Central memory CD4-positive, alpha-beta T cell (primary cell): ENCODE results near the gene DHX35.
A peak's percentile ranks its signal among the peaks of the same experiment; 100 is the strongest.
"Not testable (repeated sequence)": the region's sequence is repeated elsewhere in the genome, so short reads cannot be mapped to it uniquely, and the experiment has no call there.

Source experiments
- DNase-seq: peaks from one replicate; pipeline ENCODE4 v3.0.0; 2022

The DHX35 gene

DNA sequence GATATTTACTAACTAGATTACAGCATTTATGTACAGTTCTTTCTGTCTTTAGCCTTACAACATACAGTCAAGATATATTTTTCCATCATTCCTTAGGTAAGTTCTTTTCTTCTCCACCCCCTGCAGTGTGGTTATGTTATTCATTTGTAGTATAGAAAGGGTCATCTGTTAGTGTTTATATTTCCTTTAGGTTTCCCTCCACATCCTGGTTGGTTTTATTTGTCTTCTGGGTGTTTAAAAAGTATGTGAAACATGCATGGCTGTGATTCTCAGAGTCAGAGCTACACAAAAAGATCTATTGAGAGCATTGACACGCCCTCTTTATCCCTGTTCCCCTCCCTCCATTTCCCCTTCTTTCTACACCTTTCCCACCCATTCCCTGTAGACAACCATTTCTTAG lies 20.1 kb downstream of the DHX35 start:
- no peak for DNase-seq

DNA sequence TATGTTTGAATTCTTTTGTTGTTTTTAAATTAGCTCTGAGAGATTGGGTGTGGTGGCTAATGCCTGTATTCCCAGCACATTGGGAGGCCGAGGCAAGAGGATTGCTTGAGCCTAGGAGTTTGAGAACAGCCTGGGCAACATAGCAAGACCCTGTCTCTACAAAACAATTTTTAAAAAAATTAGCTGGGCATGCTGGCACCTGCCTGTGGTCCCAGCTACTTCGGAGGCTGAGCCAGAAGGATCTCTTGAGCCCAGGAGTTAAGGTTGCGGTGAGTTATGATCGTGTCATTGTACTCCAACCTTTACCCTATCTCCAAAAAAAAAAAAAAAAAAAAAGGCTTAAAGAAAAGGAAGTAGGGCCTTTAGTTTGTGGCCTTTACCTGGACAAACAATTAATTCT lies 22.9 kb downstream of the DHX35 start:
- DNase-seq = no peak

DNA sequence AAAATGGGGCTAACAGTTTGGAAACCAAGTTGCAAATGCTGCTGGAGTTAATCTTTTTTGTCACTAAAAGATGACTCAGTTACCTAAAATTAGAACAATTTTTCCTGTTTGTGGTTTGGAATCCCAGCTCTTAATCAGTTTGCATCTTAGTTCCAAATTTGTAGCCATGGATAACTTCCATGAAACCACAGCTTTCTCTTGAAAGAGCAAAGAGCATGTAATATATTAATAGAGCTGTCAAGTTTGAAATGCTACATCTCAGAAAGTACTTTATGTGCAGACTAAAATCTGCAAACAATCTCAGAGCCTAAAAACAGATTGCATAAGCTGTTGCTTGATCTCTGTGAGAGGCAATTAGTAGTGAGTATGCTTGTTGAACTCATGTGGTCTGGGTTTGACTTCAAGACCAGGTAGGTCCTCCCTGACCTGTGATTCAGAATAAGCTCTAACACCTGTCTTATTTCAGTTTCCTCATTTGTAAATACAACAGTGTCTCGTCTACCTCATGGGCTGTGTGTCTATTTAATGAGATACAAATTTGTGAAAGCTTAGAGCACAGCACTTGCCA lies 23.5 kb downstream of the DHX35 start:
- no peak for DNase-seq

DNA sequence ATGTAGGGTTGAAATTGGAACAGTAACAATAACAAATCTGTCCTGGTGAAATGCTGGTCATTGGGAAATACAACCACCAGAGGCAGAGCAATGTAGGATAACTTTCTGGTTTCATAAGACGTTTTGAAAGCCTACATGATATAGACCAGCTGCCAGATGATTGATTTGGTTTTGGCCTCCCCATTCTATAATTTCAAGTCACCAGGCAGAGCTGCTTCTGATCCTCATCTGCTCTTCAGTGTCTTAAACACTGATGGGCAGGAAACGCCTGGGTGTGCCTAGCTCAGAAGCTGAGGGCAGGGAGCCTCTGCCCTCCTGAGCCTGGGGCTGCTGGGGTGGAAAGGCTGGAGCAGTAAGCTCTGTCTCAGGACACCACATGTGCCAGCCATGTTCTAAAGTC lies 24.5 kb downstream of the DHX35 start:
- no peak for DNase-seq

DNA sequence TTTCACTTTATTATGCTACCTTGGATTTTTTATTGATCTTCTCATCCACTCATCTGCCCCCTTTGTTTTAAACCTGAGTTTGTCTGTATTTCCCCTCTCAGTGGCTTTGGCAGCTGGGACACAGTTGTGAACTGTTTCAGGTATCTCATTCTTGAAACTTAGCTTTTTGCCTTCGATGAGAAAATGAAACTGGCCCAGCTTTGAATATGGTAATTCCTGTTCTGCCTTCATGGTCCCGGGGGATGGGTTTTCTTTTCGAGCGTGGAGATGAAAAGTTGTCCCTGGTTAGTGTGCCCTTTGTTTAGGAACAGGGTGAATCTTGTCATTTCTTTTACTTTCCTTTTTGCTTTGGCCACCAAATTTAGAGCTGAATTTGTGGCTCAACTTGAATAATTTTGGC lies 25.6 kb downstream of the DHX35 start:
- DNase-seq = no peak

DNA sequence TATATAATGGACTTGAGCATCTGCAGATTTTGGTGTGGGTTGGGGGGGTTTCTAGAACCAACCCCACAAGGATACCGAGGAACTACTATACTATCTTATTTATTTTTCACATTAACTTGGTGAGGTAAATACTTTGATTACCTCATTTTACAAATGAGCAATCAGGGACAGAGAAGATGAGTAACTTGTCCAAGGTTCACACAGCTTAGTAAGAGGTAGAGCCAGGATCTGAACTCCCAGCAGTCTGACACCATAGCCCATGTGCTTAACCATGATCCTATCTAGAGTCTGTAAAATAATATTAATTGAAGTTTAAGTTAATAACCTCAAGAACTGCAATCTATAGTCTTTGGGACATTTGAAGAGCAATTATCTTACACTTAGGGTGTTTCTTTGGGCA lies 28.6 kb downstream of the DHX35 start:
- DNase-seq = no peak

DNA sequence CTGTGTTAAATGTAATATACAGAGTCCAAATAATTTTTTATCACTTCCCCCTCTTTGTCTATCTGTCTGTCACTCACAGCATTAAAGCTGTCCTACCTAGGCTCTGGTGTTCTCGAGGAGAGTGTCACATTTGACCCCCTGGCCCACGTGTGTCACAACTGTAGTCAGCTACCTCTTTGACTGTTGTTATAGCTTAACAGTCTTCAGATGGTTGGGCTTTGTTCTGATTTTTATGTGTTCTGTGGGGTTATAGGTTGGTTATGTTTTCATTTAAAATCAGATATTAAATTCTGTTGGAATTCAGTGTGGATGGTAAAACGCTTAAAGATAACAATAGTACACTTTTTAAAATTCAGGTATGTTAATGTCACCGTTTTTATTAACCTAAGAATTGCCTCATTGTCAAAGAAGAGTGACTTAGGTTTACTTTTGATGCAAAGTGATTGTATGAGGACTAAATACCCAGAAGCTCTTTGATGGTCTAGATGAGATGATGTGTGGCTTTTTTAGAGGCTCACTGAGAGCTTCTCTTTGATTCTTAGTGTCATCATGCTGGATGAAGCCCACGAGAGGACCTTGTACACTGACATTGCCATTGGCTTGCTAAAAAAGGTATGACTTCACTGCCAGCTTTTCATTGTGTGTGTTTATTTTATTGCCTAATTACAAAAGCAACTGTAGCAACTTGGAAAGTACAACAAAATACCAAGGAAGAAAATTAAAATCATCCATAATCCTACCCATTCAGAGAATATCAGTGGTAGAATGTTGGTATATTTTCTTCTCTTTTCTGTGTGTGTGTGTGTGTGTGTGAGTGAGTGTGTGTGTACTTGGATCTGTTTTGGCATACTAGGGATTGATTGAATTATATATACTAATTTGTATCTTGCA lies 29.9 kb downstream of the DHX35 start:
- no peak for DNase-seq

DNA sequence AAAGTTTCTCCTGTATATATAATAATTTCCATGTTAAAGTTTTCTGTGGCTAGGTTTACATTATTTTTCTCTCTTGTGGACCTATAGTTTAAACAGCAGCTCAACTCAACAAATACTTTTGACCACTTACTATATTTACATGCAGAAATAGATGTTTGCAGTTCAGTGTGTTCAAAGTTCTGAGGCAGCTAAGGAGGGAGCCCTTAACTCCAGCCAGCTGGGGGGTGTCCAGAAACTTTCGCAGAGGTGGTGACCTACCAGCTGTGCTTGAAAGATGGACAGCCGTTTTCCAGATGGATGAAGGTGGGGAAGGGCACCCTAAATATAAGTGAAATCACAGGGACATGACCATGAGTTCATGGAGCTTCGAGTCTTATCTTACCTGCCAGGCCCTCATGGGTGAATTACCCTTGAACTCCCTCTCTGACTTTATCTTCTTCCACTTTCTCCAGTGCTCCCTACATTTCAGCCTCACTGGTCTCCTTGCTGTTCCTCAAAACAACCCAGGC lies 33.4 kb downstream of the DHX35 start:
- no peak for DNase-seq

DNA sequence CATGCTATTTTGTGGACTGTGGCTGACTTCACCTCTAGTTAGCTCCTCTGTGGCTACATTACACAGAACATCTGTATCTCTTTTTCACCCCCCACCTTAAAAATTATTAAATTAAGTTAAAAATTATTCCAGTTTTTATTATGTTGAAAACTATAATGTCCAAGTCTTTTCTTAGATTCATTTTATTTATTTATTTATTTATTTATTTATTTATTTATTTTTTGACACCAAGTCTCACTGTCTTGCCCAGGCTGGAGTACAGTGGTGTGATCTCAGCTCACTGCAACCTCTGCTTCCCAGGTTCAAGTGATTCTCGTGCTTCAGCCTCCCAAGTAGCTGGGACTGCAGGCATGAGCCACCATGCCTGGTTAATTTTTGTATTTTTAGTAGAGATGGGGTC lies 34.7 kb downstream of the DHX35 start:
- DNase-seq = not testable (repeated sequence)

DNA sequence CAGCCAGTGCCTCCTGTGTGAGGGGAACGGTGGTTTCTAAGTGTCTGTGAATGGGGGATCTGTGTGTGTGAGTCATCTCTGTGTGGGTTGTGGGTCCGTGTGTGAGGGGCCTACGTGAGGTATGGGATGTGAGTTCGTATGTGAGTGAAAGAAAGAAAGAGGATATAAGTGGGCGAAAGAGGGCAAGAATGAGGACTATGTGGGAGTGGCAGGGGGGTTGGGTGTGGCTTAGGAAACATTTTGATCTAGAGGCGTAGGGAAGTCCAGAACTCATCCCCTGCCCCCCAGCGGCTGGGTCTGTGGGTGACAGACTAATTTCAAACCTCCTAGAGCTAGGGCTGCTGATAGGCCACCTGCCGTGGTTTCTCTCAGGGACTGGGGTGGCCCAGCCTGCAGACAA lies 35.5 kb downstream of the DHX35 start:
- no peak for DNase-seq

DNA sequence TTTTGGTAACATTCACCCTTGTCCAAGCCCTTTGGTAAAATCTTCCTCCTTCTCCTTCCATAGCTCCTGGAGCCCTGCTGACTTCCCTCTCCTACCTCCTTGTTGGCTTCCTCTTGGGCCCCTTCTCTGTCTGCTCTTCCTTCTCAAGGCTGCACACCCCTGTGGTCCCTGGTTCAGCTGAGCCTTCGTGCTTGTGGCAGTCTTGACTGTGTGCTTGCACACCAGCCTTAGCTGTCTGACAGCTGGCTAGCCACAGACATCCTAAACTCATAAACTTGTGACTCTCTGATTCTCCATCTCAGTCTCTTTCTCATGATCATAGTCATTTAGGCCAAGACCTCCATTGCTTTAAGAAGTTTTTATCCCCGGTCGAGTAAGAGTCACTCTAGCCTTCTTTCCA lies 37.1 kb downstream of the DHX35 start:
- no peak for DNase-seq

DNA sequence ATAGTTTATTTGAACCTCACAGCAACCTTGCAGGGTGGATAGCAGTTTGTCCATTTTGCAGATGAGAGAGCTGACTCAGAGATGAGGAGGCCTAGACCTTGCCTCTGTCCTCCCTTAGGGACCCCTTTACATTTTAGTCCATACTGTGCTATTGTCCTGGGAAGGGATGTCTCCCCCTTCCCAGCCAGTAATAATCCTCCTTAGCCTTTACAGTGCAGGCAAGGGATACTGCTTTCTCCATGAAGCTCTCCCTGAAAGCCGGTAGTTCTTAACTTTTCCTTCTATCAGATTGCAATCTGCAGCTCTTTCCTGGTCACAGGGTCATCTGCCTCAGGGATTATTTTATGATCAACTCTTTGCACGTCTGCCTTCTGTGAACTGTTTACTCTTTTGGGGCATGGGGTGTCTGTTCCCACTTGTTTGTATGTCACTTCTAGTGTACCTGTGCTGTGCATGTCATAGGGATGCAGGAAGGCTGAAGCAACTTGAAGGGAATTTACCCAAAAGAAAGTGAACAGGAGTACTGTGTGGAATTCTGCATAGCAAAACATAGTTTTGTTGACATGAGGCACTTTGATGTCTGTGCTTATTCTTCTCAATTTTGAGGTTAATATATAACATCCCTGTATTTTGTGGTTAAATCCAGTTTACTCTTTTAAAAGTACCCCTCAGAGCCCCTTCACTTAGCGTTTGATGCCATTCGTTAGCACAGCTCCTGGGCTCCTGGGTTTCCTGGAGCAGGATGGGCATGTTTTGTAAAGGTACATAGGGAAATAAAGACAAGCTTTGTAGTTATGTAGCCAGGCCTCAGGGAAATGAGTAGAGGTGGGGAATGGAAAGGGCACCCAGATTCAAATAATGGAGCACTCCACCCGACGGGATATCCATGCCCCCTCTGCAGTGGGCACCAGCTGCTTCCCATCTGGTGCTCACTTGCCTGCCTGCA lies 38.1 kb downstream of the DHX35 start:
- DNase-seq = no peak

DNA sequence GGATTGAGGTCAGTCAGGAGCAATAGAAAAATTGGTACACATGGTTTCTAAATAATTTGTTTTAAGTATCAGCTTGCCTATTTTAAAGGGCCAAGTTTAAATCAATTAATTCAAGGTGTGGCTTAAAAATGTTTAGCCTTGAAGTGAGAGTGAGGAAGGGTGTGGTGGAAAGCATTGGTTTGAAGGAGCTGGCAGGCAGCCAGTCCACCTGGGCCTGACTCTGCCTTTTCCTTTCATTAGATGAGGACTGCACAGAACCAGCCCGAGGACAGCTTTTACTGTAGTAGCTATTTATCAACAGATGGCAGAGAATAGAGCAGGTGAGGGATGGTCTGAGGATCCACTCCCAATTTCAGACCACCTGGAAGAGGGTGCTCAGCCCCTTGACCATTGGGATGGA lies 42.4 kb downstream of the DHX35 start:
- DNase-seq = peak; percentile 48

DNA sequence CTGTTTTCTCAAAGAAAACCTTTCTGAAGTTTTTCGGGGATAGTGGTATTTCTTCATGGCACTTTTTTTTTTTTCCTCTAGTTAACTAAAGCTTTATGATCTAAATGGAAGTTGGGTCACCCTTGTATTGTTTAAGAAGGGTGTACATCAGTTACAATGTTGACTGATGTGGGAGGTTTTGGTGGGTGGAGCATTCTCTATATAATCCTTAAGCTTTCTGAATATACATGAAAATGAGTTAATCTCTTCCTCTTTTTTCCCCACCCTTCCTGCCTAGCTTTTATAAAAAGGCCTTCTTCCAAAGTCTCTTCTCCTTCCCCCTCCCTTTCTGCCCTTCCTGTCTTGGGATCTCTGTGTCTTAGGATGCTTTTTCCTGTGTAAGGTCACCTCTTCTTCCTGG lies 47.2 kb downstream of the DHX35 start:
- no peak for DNase-seq

DNA sequence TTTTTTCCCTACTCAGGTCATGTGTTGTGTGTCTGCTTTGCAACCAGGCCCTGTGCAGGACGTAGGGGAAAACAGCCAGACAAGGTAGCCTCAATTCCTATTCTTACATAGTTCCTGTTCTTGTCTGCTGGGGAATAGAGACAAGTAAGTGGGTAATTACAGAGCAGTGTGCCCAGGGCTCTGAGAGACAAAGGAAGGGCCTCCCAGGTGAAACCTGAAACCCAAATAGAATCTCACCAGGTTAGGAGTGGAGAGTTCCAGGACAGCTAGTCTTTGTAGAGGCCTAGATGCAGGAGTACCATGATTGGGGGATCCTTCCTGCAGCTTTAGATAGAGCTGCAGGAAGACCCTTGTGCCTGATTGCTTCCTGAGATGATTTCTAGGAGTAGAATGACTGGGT lies 48.4 kb downstream of the DHX35 start:
- DNase-seq = no peak

DNA sequence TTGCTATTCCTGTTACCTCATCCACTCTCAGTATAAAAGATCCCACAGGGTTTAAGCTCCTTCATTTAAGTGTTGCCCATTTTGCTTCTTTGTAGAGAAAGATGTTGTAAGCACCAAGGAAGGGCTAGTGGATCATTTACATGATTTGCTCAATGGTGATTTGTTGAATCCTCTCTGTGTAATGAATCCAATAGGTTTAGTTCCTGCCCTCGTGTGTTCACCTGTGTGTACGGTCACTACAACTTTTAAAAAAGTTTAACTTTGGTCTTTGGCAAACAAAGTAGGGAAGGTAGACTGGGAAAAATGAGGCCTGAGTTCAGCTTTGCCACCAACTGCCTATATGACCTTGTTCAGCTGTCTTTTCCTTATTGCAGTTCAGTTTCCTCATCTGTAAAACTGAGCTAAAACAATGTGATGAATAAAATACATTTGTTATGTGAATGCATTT lies 51.5 kb downstream of the DHX35 start:
- no peak for DNase-seq

DNA sequence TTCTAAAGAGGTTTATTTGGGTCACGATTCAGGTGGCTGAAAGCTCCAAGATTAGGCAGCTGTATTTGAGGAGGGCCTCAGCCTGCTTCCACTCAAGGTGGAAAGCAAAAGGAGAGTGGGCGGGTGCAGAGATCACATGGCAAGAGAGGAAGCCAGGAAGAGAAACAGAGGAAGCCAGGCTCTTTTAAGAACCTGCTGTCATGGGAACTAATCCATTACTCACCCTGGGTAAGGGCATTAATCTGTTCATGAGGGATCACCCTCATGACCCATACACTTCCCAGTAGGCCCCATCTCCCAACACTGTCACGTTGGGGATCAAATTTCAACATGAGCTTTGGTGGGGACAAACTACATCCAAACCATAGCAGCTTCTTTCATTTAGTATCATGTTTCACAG lies 53.9 kb downstream of the DHX35 start:
- no peak for DNase-seq

DNA sequence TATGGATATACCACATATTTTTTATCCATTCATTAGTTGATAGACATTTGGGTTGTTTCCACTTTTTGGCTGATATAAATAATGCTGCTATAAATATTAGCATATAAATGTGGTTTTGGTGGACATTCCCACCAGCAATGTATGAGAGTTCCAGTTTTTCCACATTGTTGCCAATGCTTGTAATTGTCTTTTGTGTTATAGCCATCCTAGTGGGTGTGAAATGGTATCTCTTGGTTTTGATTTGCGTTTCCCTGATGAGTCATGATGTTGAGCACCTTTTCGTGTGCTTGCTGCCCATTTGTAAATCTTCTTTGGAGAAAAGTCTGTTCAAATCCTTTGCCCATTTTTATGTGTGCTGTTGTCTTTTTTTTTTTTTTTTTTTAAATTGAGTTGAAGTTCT lies 54.4 kb downstream of the DHX35 start:
- DNase-seq = no peak

DNA sequence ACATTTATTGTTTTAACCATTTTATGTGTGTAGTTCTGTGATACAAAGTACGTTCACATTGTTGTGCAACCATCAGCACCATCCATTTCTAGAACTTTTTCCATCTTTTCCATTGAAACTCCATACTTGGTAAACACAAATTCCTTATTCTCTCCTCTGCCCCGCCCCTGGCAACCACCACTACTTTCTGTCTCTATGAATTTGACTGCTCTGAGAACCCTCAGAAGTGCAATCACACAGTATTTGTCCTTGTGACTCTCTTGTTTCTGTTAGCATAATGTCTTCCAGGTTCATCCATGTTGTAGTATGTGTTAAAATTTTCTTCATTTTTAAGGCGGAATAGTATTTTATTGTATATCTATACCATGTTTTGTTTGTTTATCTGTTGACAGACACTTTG lies 56.9 kb downstream of the DHX35 start:
- DNase-seq = no peak

DNA sequence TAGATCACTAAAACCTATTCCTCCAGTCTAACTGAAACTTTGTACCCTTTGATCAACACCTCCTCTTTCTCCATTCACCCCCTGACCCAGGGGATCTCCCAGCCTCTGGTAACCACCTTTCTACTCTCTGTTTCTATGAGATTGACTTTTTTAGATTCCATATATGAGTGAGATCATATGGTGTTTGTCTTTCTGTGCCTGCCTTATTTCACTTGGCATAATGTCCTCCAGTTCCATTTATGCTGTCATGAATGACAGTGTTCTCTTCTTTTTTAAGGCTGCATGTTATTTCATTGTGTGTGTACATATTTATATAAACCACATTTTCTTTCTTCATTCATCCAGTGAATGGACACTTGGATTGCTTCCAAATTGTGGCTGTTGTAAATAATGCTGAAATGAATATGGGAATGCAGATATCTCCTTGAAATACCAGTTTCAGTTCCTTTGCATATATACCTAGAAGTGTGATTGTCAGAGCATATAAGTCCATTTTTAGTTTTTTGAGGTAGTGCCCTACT lies 57.7 kb downstream of the DHX35 start:
- no peak for DNase-seq

DNA sequence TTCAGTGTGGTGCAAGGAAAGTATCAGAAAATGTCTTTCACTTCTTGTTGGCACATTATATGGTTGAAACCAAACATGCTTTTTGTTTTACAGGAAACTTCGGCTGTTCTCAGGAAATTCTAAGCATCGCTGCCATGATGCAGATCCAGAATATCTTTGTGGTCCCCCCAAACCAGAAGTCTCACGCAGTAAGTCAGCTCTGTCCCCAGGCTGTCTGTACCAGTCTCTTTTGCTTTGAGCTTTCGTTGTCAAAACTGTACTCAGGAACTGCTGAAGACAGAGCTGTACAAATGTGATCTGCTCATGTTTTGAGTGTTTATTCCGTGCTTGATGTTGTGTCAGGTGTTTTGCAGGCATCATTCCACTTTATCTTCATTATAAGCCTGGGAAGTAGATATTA lies 59.6 kb downstream of the DHX35 start:
- DNase-seq = no peak

DNA sequence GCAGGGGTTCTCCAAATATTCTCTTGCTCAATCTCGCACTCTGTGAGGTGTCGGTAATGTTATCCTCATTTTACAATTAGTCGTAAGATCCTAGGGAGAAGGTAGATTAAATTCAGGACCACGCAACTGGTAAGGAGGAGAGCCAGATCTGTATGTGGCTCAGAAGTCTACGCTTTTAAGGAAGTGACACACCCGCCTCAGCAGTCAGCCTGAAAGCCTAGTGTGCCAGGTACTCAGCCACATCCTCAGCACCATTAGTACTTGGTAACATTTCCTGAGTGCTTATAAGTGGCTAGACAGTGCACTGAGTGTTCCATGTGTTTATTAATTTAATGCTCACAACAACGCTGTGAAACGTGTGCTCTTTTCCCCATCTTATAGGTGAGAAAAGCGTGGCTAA lies 63.7 kb downstream of the DHX35 start:
- DNase-seq = no peak

DNA sequence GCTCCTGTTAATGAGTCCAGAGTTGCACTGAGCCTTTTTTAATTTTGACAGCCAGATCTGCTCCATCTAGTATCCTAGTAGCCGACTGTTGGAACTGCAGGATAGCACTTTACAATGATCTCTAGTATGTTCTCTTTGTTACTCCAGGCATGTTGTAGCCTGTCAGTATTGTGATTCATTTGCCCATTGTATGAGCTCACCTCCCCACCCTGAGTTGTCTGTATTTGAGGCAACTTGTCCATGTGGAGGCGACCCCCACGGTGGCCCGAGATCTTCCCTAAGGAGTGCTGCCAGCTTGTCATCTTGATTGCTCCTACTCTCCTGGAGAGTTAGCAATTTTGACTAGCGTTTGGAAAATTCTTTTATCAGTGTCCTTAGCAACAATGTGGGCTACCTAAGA lies 67.2 kb downstream of the DHX35 start:
- no peak for DNase-seq
